Smooth muscle cell (in vitro differentiated cells): ENCODE measurements around the gene RMDN3. TPM values are rescaled to one million over a fixed set of nuclear protein-coding genes. Genes with fewer than 3 reads are reported as not detected.

Experiments used
- DNase-seq: peaks from one replicate; lab custom pipeline; 2025; ENCODE audit not compliant: unreplicated experiment; lab: John Stamatoyannopoulos, UW
- H2AFZ ChIP-seq: fragments of 200-600 bp; sonication (generic); 2 replicates; pipeline ENCODE4 v1.6.0; 2016; ENCODE audit warnings: antibody characterized with exemption, low read depth, mild to moderate bottlenecking
- H3F3A ChIP-seq: fragments of 200-600 bp; sonication (generic); 2 replicates; pipeline ENCODE4 v1.6.0; 2017; ENCODE audit warnings: antibody characterized with exemption, low read depth
- H3K27ac ChIP-seq: fragments of 200-600 bp; sonication (generic); 2 replicates; pipeline ENCODE4 v1.5.1; 2016; ENCODE audit warnings: low read depth, mild to moderate bottlenecking
- H3K27me3 ChIP-seq: fragments of 200-600 bp; sonication (generic); 2 replicates; pipeline ENCODE4 v1.6.1; 2016; ENCODE audit warnings: low read depth, mild to moderate bottlenecking
- H3K36me3 ChIP-seq: fragments of 200-600 bp; sonication (generic); 2 replicates; pipeline ENCODE4 v1.5.1; 2016; ENCODE audit warnings: low read depth
- H3K4me1 ChIP-seq: fragments of 200-600 bp; sonication (generic); 2 replicates; pipeline ENCODE4 v1.5.1; 2016; ENCODE audit warnings: low read depth
- H3K4me2 ChIP-seq: fragments of 200-600 bp; sonication (generic); 2 replicates; pipeline ENCODE4 v1.6.0; 2016; ENCODE audit warnings: mild to moderate bottlenecking
- H3K4me3 ChIP-seq: fragments of 200-600 bp; sonication (generic); 2 replicates; pipeline ENCODE4 v1.5.1; 2016; ENCODE audit warnings: mild to moderate bottlenecking
- H3K79me2 ChIP-seq: fragments of 200-600 bp; sonication (generic); 2 replicates; pipeline ENCODE4 v1.6.0; 2016; ENCODE audit warnings: low read depth, mild to moderate bottlenecking
- H3K9ac ChIP-seq: fragments of 200-600 bp; sonication (generic); 2 replicates; pipeline ENCODE4 v1.6.0; 2016; ENCODE audit warnings: low read depth
- H3K9me3 ChIP-seq: fragments of 200-600 bp; sonication (generic); replicated peaks from 2 replicates; pipeline ENCODE4 v1.5.1; 2016; ENCODE audit warnings: low read depth
- H4K20me1 ChIP-seq: fragments of 200-600 bp; sonication (generic); 2 replicates; pipeline ENCODE4 v1.6.0; 2016; ENCODE audit warnings: low read depth
- WGBS: methylation state at CpG from one replicate; pipeline ENCODE4 v1.1.7; 2016; ENCODE audit warnings: low lambda C conversion rate; 5-methylcytosine and 5-hydroxymethylcytosine counted together
- polyA plus RNA-seq: library from polyadenylated mRNA; unstranded; fragments of >200 nt; fragmentation: Nextera tagmentation; extraction: Ambion mirVana; gene quantifications from 2 replicates; pipeline ENCODE4 v1.2.1, GENCODE V29; 2016
- total RNA-seq: library from RNA; depleted of rRNA; stranded (reverse); fragments of >200 nt; gene quantifications from 2 replicates; pipeline ENCODE4 v1.2.3, GENCODE V29; 2014
- TF ChIP-seq, protein P1 (sequence below): fragments of 200-600 bp; sonication (generic); IDR thresholded peaks from 2 replicates; pipeline ENCODE4 v1.5.1; 2017; ENCODE audit warnings: borderline replicate concordance, mild to moderate bottlenecking, antibody characterized with exemption; ENCODE audit not compliant: insufficient read depth, poor library complexity, severe bottlenecking

Gene RMDN3
- total and polyA plus RNA-seq, 2 experiments from 2014 or later: 11.0 to 20.0 TPM

DNA sequence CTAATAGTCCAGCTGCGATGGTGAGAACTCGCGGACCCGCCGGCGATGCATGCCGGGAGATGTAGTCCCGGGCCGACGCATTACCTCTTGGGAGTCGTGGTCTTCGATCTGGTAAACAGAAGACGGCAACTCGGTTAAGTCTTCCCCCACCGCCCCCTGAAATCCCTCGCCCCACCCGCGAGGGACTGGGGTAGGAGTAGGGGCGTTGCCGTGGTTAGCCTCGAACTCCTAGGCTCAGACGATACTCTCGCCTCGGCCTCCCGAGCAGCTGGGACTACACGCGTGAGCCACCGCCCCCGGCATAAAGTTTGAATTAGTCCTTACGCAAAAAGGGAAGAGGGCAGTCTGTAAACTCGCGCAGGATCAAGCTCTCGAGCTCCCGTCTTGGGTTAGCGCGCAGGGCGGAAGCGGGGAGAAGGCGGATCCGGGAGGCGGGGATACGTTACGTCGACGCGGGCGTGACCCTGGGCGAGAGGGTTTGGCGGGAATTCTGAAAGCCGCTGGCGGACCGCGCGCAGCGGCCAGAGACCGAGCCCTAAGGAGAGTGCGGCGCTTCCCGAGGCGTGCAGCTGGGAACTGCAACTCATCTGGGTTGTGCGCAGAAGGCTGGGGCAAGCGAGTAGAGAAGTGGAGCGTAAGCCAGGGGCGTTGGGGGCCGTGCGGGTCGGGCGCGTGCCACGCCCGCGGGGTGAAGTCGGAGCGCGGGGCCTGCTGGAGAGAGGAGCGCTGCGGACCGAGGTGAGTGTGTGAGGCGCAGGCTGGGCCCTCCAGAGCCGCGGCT, 60.2 kb downstream of the RMDN3 start, which contains the start of gene RAD51:
RAD51 (plus strand) TSS at position 487 of the 781 bp plus-strand sequence. CDS start 3,585 bp downstream, outside the sequence.
- H4K20me1 ChIP-seq: no peaks in the 10 kb centered on the region
- H3K4me2 ChIP-seq: peak within 1 kb of the TSS; percentile 98
- WGBS: under 1% methylated on average over 81 of the region's 81 CpGs
- TF ChIP-seq, protein P1, sequence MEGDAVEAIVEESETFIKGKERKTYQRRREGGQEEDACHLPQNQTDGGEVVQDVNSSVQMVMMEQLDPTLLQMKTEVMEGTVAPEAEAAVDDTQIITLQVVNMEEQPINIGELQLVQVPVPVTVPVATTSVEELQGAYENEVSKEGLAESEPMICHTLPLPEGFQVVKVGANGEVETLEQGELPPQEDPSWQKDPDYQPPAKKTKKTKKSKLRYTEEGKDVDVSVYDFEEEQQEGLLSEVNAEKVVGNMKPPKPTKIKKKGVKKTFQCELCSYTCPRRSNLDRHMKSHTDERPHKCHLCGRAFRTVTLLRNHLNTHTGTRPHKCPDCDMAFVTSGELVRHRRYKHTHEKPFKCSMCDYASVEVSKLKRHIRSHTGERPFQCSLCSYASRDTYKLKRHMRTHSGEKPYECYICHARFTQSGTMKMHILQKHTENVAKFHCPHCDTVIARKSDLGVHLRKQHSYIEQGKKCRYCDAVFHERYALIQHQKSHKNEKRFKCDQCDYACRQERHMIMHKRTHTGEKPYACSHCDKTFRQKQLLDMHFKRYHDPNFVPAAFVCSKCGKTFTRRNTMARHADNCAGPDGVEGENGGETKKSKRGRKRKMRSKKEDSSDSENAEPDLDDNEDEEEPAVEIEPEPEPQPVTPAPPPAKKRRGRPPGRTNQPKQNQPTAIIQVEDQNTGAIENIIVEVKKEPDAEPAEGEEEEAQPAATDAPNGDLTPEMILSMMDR: no peak
- H3K4me1 ChIP-seq: peaks cover 6% of the 10 kb centered on the region
- H3K27me3 ChIP-seq: no peaks in the 10 kb centered on the region
- peak within 1 kb of the TSS; percentile 99 for H2AFZ ChIP-seq
- DNase-seq: peak; percentile 72
- H3K9me3 ChIP-seq: no peaks in the 10 kb centered on the region
- H3K9ac ChIP-seq: peak within 1 kb of the TSS; percentile 95
- H3F3A ChIP-seq: no peaks in the 10 kb centered on the region
- peak within 1 kb of the TSS; percentile 88 for H3K4me3 ChIP-seq
- peaks cover 19% of the 10 kb centered on the region for H3K79me2 ChIP-seq
- no peaks in the 10 kb centered on the region for H3K36me3 ChIP-seq
- peak within 1 kb of the TSS; percentile 96 for H3K27ac ChIP-seq

DNA sequence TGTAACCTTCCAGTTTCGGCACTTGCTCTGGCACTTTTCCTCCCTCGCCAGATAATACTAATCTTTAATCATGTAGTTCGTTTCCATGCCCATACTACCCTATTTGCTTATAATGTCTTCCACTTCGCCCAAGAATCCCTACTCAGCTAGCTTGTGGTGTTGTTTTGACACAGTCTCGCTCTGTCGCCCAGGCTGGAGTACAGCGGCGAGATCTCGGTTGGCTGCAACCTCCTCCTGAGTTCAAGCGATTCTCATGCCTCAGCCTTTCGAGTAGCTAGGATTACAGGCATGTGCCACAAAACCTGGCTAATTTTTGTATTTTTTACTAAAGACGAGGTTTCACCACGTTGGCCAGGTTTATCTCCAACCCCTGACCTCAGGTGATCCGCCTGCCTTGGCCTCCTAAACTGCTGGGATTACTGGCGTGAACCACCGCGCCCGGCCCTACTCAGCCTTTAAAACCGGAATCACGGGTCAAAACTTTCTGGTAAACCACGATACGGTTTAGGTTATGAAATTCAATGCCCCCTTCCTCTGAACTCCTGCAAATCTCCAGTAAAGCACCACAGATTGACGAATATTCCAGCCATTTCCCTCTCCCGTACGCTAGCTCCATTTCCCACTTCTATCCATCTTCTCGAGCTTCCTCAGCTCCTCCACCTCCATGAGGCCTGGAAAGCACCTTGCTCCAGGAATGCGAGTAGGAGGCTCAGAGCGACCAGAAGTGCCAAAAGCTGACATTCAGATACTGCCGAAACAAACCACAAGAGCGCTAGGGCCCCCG, 61.0 kb downstream of the RMDN3 start:
- TF ChIP-seq, protein P1: no peak
- WGBS: 37% methylated on average over 31 of the region's 31 CpGs
- Histone ChIP-seq H3K9me3 (no peaks in the 10 kb centered on the region), H3K36me3 (no peaks in the 10 kb centered on the region), H3K27me3 (no peaks in the 10 kb centered on the region), H3K4me1 (peaks cover 6% of the 10 kb centered on the region), H3K79me2 (peaks cover 19% of the 10 kb centered on the region), H3K4me3 (peak overlapping the region; percentile 88), H3K9ac (peak overlapping the region; percentile 95), H2AFZ (peak overlapping the region; percentile 99), H4K20me1 (no peaks in the 10 kb centered on the region), H3K27ac (peak overlapping the region; percentile 96), H3F3A (no peaks in the 10 kb centered on the region), H3K4me2 (peak overlapping the region; percentile 98)
- DNase-seq: no peak

DNA sequence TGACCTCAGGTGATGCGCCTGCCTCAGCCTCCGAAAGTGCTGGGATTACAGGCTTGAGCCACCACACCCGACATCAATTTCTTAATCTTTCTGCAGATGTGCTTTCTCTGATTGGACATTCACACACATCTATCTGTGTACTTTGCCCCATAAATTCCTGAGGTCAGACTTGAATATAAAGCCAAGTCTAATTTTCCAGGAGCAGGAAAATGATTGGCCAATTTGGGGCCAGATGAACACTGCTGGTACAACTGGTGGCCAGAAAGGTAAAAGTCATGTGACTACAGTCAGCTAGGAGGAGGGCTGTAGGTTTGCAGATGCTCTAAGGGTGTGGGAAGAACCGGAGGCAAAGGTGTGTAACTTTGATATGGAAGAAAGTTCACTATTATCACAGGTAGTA, 63.3 kb downstream of the RMDN3 start:
- H3K27ac ChIP-seq: no peak overlapping the region
- WGBS: 96% methylated on average over 4 of the region's 4 CpGs
- H3K4me2 ChIP-seq: no peak overlapping the region

More for the DNA sequence above, 63.3 kb downstream of the RMDN3 start:
- H4K20me1 ChIP-seq: no peaks in the 10 kb centered on the region
- H3K79me2 ChIP-seq: peaks cover 19% of the 10 kb centered on the region
- peaks cover 6% of the 10 kb centered on the region for H3K4me1 ChIP-seq
- H3K36me3 ChIP-seq: no peaks in the 10 kb centered on the region
- no peak overlapping the region for H3K9ac ChIP-seq
- DNase-seq: no peak
- no peaks in the 10 kb centered on the region for H3K27me3 ChIP-seq
- no peaks in the 10 kb centered on the region for H3F3A ChIP-seq
- no peak overlapping the region for H2AFZ ChIP-seq
- no peaks in the 10 kb centered on the region for H3K9me3 ChIP-seq
- H3K4me3 ChIP-seq: no peak overlapping the region
- TF ChIP-seq, protein P1: no peak
